Mesendoderm (in vitro differentiated cells): ENCODE measurements around the gene ACSM3.
"Not testable (repeated sequence)": the region's sequence is repeated elsewhere in the genome, so short reads cannot be mapped to it uniquely, and the experiment has no call there.

Experiments used
- DNase-seq: peaks from one replicate; pipeline ENCODE4 v3.0.0; 2013
- H2AK5ac ChIP-seq: 2 replicates; pipeline ENCODE4 v1.6.1; 2013; ENCODE audit warnings: low read length, inconsistent platforms
- H2BK120ac ChIP-seq: 2 replicates; pipeline ENCODE4 v1.6.1; 2013; ENCODE audit warnings: low read depth, mild to moderate bottlenecking, low read length, moderate library complexity, mixed read lengths
- H2BK15ac ChIP-seq: replicated peaks from 2 replicates; pipeline ENCODE4 v1.6.1; 2013; ENCODE audit warnings: low read depth, mild to moderate bottlenecking, moderate library complexity
- H2BK5ac ChIP-seq: 2 replicates; pipeline ENCODE4 v1.6.1; 2013; ENCODE audit warnings: low read length, inconsistent platforms
- H3K18ac ChIP-seq: 2 replicates; pipeline ENCODE4 v1.6.1; 2013; ENCODE audit warnings: mild to moderate bottlenecking, low read length, mixed read lengths
- H3K23ac ChIP-seq: one replicate; pipeline ENCODE4 v1.6.1; 2013; ENCODE audit warnings: low read length
- H3K27ac ChIP-seq: 2 replicates; pipeline ENCODE4 v1.5.1; 2013; ENCODE audit warnings: low read depth, mild to moderate bottlenecking, inconsistent platforms, low read length, moderate library complexity
- H3K27me3 ChIP-seq: 2 replicates; pipeline ENCODE4 v1.6.1; 2013; ENCODE audit warnings: low read length, control low read depth, mild to moderate bottlenecking, inconsistent platforms; ENCODE audit not compliant: insufficient read depth, poor library complexity
- H3K36me3 ChIP-seq: 2 replicates; pipeline ENCODE4 v1.6.1; 2013; ENCODE audit warnings: low read length, inconsistent platforms; ENCODE audit not compliant: control insufficient read depth, insufficient read depth
- H3K4ac ChIP-seq: one replicate; pipeline ENCODE4 v1.6.1; 2013; ENCODE audit warnings: low read depth, mild to moderate bottlenecking, low read length, moderate library complexity
- H3K4me1 ChIP-seq: 2 replicates; pipeline ENCODE4 v1.6.1; 2013; ENCODE audit warnings: low read depth, low read length, inconsistent platforms; ENCODE audit not compliant: control insufficient read depth
- H3K4me2 ChIP-seq: 2 replicates; pipeline ENCODE4 v1.6.1; 2013; ENCODE audit warnings: low read length
- H3K4me3 ChIP-seq: 2 replicates; pipeline ENCODE4 v1.5.1; 2013; ENCODE audit warnings: mild to moderate bottlenecking, low read length
- H3K56ac ChIP-seq: one replicate; pipeline ENCODE4 v1.6.1; 2013; ENCODE audit warnings: low read length
- H3K79me1 ChIP-seq: 2 replicates; pipeline ENCODE4 v1.6.1; 2013; ENCODE audit warnings: low read length, inconsistent platforms
- H3K79me2 ChIP-seq: 2 replicates; pipeline ENCODE4 v1.6.1; 2013; ENCODE audit warnings: mild to moderate bottlenecking, low read length; ENCODE audit not compliant: control insufficient read depth, insufficient read depth
- H3K9ac ChIP-seq: 2 replicates; pipeline ENCODE4 v1.6.1; 2013; ENCODE audit warnings: low read length, inconsistent platforms
- H4K5ac ChIP-seq: one replicate; pipeline ENCODE4 v1.6.1; 2013; ENCODE audit warnings: low read length
- H4K8ac ChIP-seq: one replicate; pipeline ENCODE4 v1.6.1; 2013; ENCODE audit warnings: low read depth, mild to moderate bottlenecking, control low read depth, low read length, moderate library complexity
- WGBS: extraction: QIAGEN DNeasy Blood & Tissue Kit; methylation state at CpG from one replicate; pipeline ENCODE4 v1.1.7; 2013; ENCODE audit warnings: low lambda C conversion rate, missing lambda C conversion rate; ENCODE audit not compliant: insufficient coverage; ENCODE audit errors: extremely low coverage; 5-methylcytosine and 5-hydroxymethylcytosine counted together

ACSM3 gene

DNA sequence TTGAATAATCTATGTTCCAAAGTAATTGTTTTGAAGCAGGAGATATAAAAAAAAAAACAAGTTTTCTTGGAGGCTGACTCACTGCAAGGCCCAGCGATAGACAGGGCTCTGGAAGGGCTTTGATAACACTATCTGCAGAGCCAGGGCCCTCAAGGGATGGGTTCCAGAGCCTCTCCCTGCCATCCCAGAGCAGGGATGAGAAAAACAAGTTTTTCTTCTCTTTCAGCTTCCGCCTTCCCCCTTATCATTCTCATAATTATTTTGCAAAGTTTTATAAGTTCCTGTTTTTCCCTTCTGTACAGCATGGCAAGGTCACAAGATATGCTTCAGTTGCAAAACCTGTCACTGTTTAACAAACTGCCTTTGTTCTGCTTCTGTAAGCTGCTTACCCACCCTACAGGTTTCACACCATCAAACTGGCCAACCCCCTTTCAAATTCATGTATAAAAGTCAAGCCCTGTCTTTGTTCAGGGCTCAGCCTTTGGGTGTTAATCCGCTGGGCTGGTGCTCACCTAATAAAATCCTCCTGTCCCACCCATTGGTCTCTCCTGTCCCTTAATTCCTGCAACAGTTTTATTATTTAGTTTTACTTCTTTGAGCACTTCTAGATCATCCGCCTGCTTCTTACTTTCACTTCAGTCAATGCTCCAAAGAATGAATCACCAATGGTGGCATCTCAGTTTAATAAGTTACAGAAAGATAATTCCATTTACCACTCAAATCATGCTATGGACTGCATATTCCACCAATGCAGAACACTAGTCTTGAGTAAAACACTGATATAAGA, 16.6 kb upstream of the ACSM3 start:
- Histone ChIP-seq H3K4me1 (no peaks in the 10 kb centered on the region), H3K79me1 (no peaks in the 10 kb centered on the region), H3K9ac (no peak overlapping the region), H2AK5ac (no peak overlapping the region), H3K23ac (no peak overlapping the region), H2BK15ac (no peak overlapping the region), H3K79me2 (no peaks in the 10 kb centered on the region), H3K18ac (no peak overlapping the region), H3K27ac (no peak overlapping the region), H2BK5ac (no peak overlapping the region), H3K27me3 (no peaks in the 10 kb centered on the region), H4K8ac (no peak overlapping the region), H3K4me3 (no peak overlapping the region), H4K5ac (no peak overlapping the region), H3K36me3 (no peaks in the 10 kb centered on the region), H3K56ac (no peak overlapping the region), H3K4ac (no peak overlapping the region), H3K4me2 (no peak overlapping the region), H2BK120ac (no peak overlapping the region)
- WGBS = no CpG with 5 or more reads among the region's 4 CpGs
- DNase-seq = peak; percentile 5

DNA sequence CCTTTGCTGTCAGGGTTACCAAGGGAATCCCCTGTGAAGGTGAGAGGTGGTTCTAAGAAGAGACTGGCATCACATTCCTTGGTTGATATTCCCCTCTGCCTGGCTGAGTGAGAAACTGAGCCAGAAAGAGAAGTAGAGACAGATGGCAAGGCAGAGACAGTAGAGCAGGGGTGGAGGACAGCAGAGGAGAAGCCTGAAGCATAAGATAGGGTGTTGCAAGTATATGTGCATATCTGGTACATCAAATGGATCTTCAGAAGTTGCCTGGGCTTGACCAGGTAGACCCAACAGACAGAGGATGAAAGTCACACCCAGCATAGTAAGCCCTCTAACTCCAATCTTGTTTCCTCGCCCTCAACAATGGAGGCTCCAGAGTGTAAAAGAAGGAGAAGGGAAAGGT, 14.3 kb upstream of the ACSM3 start:
- Histone ChIP-seq H3K4me3 (no peak overlapping the region), H4K8ac (no peak overlapping the region), H3K23ac (no peak overlapping the region), H3K56ac (no peak overlapping the region), H3K4me1 (no peaks in the 10 kb centered on the region), H3K27me3 (no peaks in the 10 kb centered on the region), H3K9ac (no peak overlapping the region), H3K79me1 (no peaks in the 10 kb centered on the region), H3K18ac (no peak overlapping the region), H3K36me3 (no peaks in the 10 kb centered on the region), H2BK120ac (no peak overlapping the region), H3K4ac (no peak overlapping the region), H2BK15ac (no peak overlapping the region), H2AK5ac (no peak overlapping the region), H3K27ac (no peak overlapping the region), H4K5ac (no peak overlapping the region), H3K79me2 (no peaks in the 10 kb centered on the region), H2BK5ac (no peak overlapping the region), H3K4me2 (no peak overlapping the region)
- WGBS = no CpG with 5 or more reads among the region's 1 CpG
- no peak for DNase-seq

DNA sequence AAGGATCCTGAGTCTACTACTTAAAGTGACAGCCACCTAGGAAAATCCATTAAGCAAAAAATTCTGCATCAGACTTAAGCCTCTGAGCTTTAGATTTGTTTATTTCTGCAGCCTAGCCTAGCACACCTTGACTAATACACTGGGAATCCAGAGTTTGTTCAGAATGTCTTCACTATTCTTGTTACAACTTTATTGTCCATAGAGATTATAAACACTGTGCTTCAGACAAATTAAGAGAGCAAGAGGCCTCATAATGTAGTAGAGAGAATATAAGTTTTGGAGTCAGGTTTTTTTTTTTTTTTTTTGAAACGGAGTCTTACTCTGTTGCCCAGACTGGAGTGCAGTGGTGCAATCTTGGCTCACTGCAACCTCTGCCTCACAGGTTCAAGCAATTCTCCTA, 13.3 kb upstream of the ACSM3 start:
- Histone ChIP-seq H3K18ac (no peak overlapping the region), H3K4ac (no peak overlapping the region), H3K23ac (no peak overlapping the region), H2BK5ac (no peak overlapping the region), H3K27ac (no peak overlapping the region), H3K4me1 (no peaks in the 10 kb centered on the region), H2BK15ac (no peak overlapping the region), H3K27me3 (no peaks in the 10 kb centered on the region), H3K4me2 (no peak overlapping the region), H2AK5ac (no peak overlapping the region), H3K4me3 (no peak overlapping the region), H3K79me1 (no peaks in the 10 kb centered on the region), H4K5ac (no peak overlapping the region), H3K36me3 (no peaks in the 10 kb centered on the region), H3K56ac (no peak overlapping the region), H3K9ac (no peak overlapping the region), H3K79me2 (no peaks in the 10 kb centered on the region), H2BK120ac (no peak overlapping the region), H4K8ac (no peak overlapping the region)
- no peak for DNase-seq
- WGBS = no CpG with 5 or more reads among the region's 1 CpG

DNA sequence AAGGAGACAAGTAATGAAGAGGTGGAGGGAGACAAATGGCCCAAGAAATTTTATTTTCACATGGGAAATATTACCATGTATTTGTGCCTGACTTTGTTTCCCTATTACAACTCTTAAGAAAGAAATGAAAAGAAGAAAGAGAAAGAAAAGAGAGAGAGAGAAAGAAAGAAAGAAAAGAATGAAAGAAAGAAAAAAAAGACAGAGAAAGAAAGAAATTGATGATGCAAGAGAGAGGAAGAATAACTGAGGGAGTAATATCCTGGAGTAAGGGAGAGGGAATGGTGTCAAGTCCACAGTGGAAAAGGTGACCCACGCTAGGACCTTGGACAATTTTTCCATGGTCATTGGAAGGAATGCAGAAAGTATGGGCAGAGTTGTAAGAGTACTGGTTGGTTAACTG, 10.1 kb upstream of the ACSM3 start:
- Histone ChIP-seq H2AK5ac (no peak overlapping the region), H3K9ac (no peak overlapping the region), H3K18ac (no peak overlapping the region), H3K4me1 (no peaks in the 10 kb centered on the region), H3K27ac (no peak overlapping the region), H3K4ac (no peak overlapping the region), H4K8ac (no peak overlapping the region), H3K27me3 (no peaks in the 10 kb centered on the region), H3K56ac (no peak overlapping the region), H3K36me3 (no peaks in the 10 kb centered on the region), H2BK120ac (no peak overlapping the region), H3K4me2 (no peak overlapping the region), H3K79me1 (no peaks in the 10 kb centered on the region), H2BK15ac (no peak overlapping the region), H2BK5ac (no peak overlapping the region), H4K5ac (no peak overlapping the region), H3K79me2 (no peaks in the 10 kb centered on the region), H3K4me3 (no peak overlapping the region), H3K23ac (no peak overlapping the region)
- no peak for DNase-seq
- no CpG with 5 or more reads among the region's 1 CpG for WGBS

DNA sequence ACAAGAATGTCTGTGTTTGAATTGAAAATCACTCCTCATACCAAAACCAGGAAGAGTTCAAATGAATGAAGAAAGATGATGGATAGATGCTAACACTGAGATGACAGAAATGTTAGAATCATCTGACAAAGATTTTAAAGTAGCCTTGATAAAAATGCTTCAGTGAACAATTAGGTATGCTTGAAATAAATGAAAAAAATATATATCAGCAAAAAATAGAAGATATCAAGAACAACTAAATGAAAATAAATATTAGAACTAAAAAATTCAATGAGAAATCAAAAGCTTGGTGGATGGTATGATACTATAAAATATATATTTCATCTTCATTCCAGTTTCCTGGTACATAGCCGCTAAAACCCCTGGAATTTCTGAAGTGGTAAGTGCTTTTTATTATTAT, 8.6 kb upstream of the ACSM3 start:
- Histone ChIP-seq H4K5ac (no peak overlapping the region), H3K4me3 (no peak overlapping the region), H3K18ac (no peak overlapping the region), H3K4me2 (no peak overlapping the region), H3K23ac (no peak overlapping the region), H3K56ac (no peak overlapping the region), H3K27ac (no peak overlapping the region), H3K9ac (no peak overlapping the region), H2BK15ac (no peak overlapping the region), H3K4me1 (no peaks in the 10 kb centered on the region), H3K36me3 (no peaks in the 10 kb centered on the region), H4K8ac (no peak overlapping the region), H3K79me1 (no peaks in the 10 kb centered on the region), H3K4ac (no peak overlapping the region), H3K27me3 (no peaks in the 10 kb centered on the region), H2BK5ac (no peak overlapping the region), H2AK5ac (no peak overlapping the region), H2BK120ac (no peak overlapping the region), H3K79me2 (no peaks in the 10 kb centered on the region)
- no peak for DNase-seq
- no CpG with 5 or more reads among the region's 1 CpG for WGBS

DNA sequence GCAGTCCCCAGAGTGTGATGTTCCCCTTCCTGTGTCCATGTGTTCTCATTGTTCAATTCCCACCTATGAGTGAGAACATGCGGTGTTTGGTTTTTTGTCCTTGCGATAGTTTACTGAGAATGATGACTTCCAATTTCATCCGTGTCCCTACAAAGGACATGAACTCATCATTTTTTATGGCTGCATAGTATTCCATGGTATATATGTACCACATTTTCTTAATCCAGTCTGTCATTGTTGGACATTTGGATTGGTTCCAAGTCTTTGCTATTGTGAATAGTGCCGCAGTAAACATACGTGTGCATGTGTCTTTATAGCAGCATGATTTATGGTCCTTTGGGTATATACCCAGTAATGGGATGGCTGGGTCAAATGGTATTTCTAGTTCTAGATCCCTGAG, 8.0 kb upstream of the ACSM3 start:
- H3K27me3 ChIP-seq, H2AK5ac ChIP-seq, H3K4me1 ChIP-seq: not testable (repeated sequence)

More for the DNA sequence above, 8.0 kb upstream of the ACSM3 start:
- not testable (repeated sequence) for H3K36me3 ChIP-seq, H3K18ac ChIP-seq, H3K79me1 ChIP-seq, H2BK15ac ChIP-seq, H2BK5ac ChIP-seq, H3K56ac ChIP-seq, H3K4me2 ChIP-seq, H4K8ac ChIP-seq, H3K79me2 ChIP-seq, H3K9ac ChIP-seq, H4K5ac ChIP-seq, H3K4me3 ChIP-seq, H3K4ac ChIP-seq, H3K27ac ChIP-seq, H2BK120ac ChIP-seq, H3K23ac ChIP-seq, DNase-seq
- no CpG with 5 or more reads among the region's 5 CpGs for WGBS
